Loucy (cell line): ENCODE data around the gene SOX8.

Experiments
- H2AFZ ChIP-seq: fragments of 200-600 bp; sonication (generic); 2 replicates; pipeline ENCODE4 v1.6.0; 2016; ENCODE audit warnings: antibody characterized with exemption, mild to moderate bottlenecking, low read length, moderate library complexity
- H3F3A ChIP-seq: fragments of 200-600 bp; 2 replicates; pipeline ENCODE4 v1.6.0; 2016; ENCODE audit warnings: antibody characterized with exemption, low read depth, mild to moderate bottlenecking
- H3K27me3 ChIP-seq: fragments of 200-600 bp; sonication (generic); 2 replicates; pipeline ENCODE4 v1.6.1; 2014; ENCODE audit warnings: low read length, mild to moderate bottlenecking; ENCODE audit not compliant: insufficient read depth, poor library complexity, severe bottlenecking
- H3K36me3 ChIP-seq: fragments of 200-600 bp; sonication (generic); 2 replicates; pipeline ENCODE4 v1.6.1; 2016; ENCODE audit warnings: low read length; ENCODE audit not compliant: insufficient read depth
- H3K4me1 ChIP-seq: fragments of 200-600 bp; sonication (generic); 2 replicates; pipeline ENCODE4 v1.5.1; 2014; ENCODE audit warnings: low read length, mild to moderate bottlenecking; ENCODE audit not compliant: insufficient read depth, poor library complexity, severe bottlenecking
- H3K4me2 ChIP-seq: fragments of 200-600 bp; sonication (generic); 2 replicates; pipeline ENCODE4 v1.6.0; 2014; ENCODE audit warnings: antibody characterized with exemption, low read length, low read depth, mild to moderate bottlenecking; ENCODE audit not compliant: poor library complexity, severe bottlenecking
- H3K4me3 ChIP-seq: fragments of 200-600 bp; sonication (generic); 2 replicates; pipeline ENCODE4 v1.5.1; 2014; ENCODE audit warnings: low read length, mild to moderate bottlenecking, mixed read lengths; ENCODE audit not compliant: poor library complexity, severe bottlenecking
- H3K79me2 ChIP-seq: fragments of 200-600 bp; sonication (generic); 2 replicates; pipeline ENCODE4 v1.6.1; 2014; ENCODE audit warnings: low read length; ENCODE audit not compliant: insufficient read depth
- H3K9ac ChIP-seq: fragments of 200-600 bp; sonication (generic); 2 replicates; pipeline ENCODE4 v1.6.0; 2014; ENCODE audit warnings: mild to moderate bottlenecking, low read depth, low read length, moderate library complexity; ENCODE audit not compliant: poor library complexity, severe bottlenecking
- H3K9me2 ChIP-seq: fragments of 200-600 bp; sonication (generic); replicated peaks from 2 replicates; pipeline ENCODE4 v1.6.1; 2016; ENCODE audit warnings: low read depth, low read length, mixed read lengths
- H3K9me3 ChIP-seq: fragments of 200-600 bp; sonication (generic); 2 replicates; pipeline ENCODE4 v1.6.1; 2014; ENCODE audit warnings: mild to moderate bottlenecking, antibody characterized with exemption, low read length, low read depth; ENCODE audit not compliant: insufficient read depth
- H4K20me1 ChIP-seq: fragments of 200-600 bp; sonication (generic); 2 replicates; pipeline ENCODE4 v1.6.0; 2014; ENCODE audit warnings: antibody characterized with exemption, low read length, mild to moderate bottlenecking; ENCODE audit not compliant: insufficient read depth, poor library complexity, severe bottlenecking
- CTCF ChIP-seq: fragments of 200-600 bp; sonication (generic); conservative IDR thresholded peaks from 2 replicates; pipeline ENCODE4 v1.5.1; 2014; ENCODE audit warnings: mild to moderate bottlenecking, antibody characterized with exemption, low read length
- EZH2phosphoT487 ChIP-seq: fragments of 200-600 bp; IDR thresholded peaks from 2 replicates; pipeline ENCODE4 v1.6.1; 2018; ENCODE audit warnings: antibody characterized with exemption, mild to moderate bottlenecking, moderate library complexity, borderline replicate concordance

Gene SOX8

GRCh38 chr16:943971-944370 is 37.6 kb upstream of the SOX8 start:
- no peak for TF ChIP-seq CTCF
- TF ChIP-seq EZH2phosphoT487: no peak
- Histone ChIP-seq H3K36me3 (no peaks in the 10 kb centered on the region), H2AFZ (no peak overlapping the region)

GRCh38 chr16:945271-946047 is 36.1 kb upstream of the SOX8 start:
- H3K9me2 ChIP-seq: no peaks in the 10 kb centered on the region
- no peaks in the 10 kb centered on the region for H3K36me3 ChIP-seq
- H3K4me3 ChIP-seq: no peak overlapping the region
- no peaks in the 10 kb centered on the region for H3F3A ChIP-seq
- TF ChIP-seq CTCF (no peak), EZH2phosphoT487 (no peak)
- H2AFZ ChIP-seq: no peak overlapping the region
- no peaks in the 10 kb centered on the region for H3K9me3 ChIP-seq
- H3K27me3 ChIP-seq: no peaks in the 10 kb centered on the region
- no peak overlapping the region for H3K4me2 ChIP-seq
- H3K79me2 ChIP-seq: no peaks in the 10 kb centered on the region
- H3K4me1 ChIP-seq: no peaks in the 10 kb centered on the region
- no peaks in the 10 kb centered on the region for H4K20me1 ChIP-seq
- no peak overlapping the region for H3K9ac ChIP-seq

More at GRCh38 chr16:943971-944370, 37.6 kb upstream of the SOX8 start:
- H3K9ac ChIP-seq: no peak overlapping the region
- no peaks in the 10 kb centered on the region for H3F3A ChIP-seq
- no peaks in the 10 kb centered on the region for H3K4me1 ChIP-seq
- no peak overlapping the region for H3K4me2 ChIP-seq
- no peaks in the 10 kb centered on the region for H3K9me3 ChIP-seq
- H3K79me2 ChIP-seq: no peaks in the 10 kb centered on the region
- H4K20me1 ChIP-seq: no peaks in the 10 kb centered on the region
- H3K4me3 ChIP-seq: no peak overlapping the region
- no peaks in the 10 kb centered on the region for H3K9me2 ChIP-seq
- H3K27me3 ChIP-seq: no peaks in the 10 kb centered on the region

- H3K9ac ChIP-seq: no peak overlapping the region
- H3K4me2 ChIP-seq: no peak overlapping the region
- no peaks in the 10 kb centered on the region for H3K36me3 ChIP-seq
- no peaks in the 10 kb centered on the region for H3K27me3 ChIP-seq
- H3K9me3 ChIP-seq: no peaks in the 10 kb centered on the region
- no peaks in the 10 kb centered on the region for H3K79me2 ChIP-seq
- no peaks in the 10 kb centered on the region for H3K9me2 ChIP-seq
- H3K4me1 ChIP-seq: no peaks in the 10 kb centered on the region
- no peaks in the 10 kb centered on the region for H4K20me1 ChIP-seq
- H3F3A ChIP-seq: no peaks in the 10 kb centered on the region
- TF ChIP-seq CTCF (no peak), EZH2phosphoT487 (no peak)
- H2AFZ ChIP-seq: no peak overlapping the region
- H3K4me3 ChIP-seq: no peak overlapping the region
Observed at GRCh38 chr16:946048-946395, 35.5 kb upstream of the SOX8 start.
